Tibial nerve (tissue), 4 donors: ENCODE measurements around the gene HSD17B1.

Experiments used
- CTCF ChIP-seq, 5 experiments: fragments of 200-600 bp in 3 of 5; fragments of 450-650 bp in 2 of 5; sonication (generic) in 3 of 5; IDR thresholded peaks; one replicate each; pipeline ENCODE4 v1.5.1; 2016 to 2019; ENCODE audit warnings: antibody characterized with exemption in 5 of 5, mild to moderate bottlenecking in 3 of 5, moderate library complexity in 2 of 5
- EP300 ChIP-seq, 2 donors: sonication (generic); formaldehyde crosslinking; IDR thresholded peaks; one replicate each; pipeline ENCODE4 v1.6.1; 2017; ENCODE audit warnings: antibody characterized with exemption in 2 of 2, mild to moderate bottlenecking in 1 of 2
- POLR2A ChIP-seq, 2 donors: fragments of 450-650 bp; IDR thresholded peaks; one replicate each; pipeline ENCODE4 v1.6.1; 2017; ENCODE audit warnings: antibody characterized with exemption in 2 of 2, mild to moderate bottlenecking in 2 of 2, moderate library complexity in 2 of 2

- TF ChIP-seq CTCF (IDR thresholded peaks at IDR 0.05) (no peak), POLR2A (IDR thresholded peaks at IDR 0.05) (no peak), EP300 (IDR thresholded peaks at IDR 0.05) (no peak)
Observed at GRCh38 chr17:42560246-42560645, 7.5 kb downstream of the HSD17B1 start.
